ENCODE data around the gene SLC29A4.
"Not testable (repeated sequence)": the region's sequence is repeated elsewhere in the genome, so short reads cannot be mapped to it uniquely, and the experiment has no call there.

Gene SLC29A4

GRCh38 chr7:5274985-5275431, 7.7 kb upstream of the SLC29A4 start:
- DNase-seq = not testable (repeated sequence)

DNA sequence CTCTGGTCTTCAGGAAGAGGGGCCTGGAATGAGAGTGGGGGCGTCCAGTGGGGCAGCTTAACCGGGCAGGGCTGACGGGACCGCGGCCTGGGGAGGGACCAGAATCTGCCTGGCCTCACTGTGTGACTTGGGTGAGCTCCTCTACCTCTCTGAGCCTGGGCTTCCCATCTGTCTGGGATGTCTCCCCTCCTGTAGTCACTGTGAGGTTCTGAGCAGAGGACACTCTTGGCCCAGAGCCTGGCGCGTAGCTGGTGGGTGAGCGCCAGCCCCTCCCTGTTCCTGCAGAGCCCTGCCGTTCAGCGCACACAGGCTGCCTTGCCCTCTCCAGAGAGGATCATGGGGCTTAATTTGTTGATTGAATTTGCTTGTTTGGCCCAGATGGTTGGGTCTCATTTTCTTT, 7.2 kb upstream of the SLC29A4 start:
- DNase-seq = not testable (repeated sequence)

- not testable (repeated sequence) for DNase-seq
Observed at GRCh38 chr7:5276123-5276522, 6.6 kb upstream of the SLC29A4 start.

- no peak for DNase-seq
Observed at GRCh38 chr7:5276611-5277010, 6.1 kb upstream of the SLC29A4 start.

- no peak for DNase-seq
Observed at GRCh38 chr7:5278766-5279165, 4.0 kb upstream of the SLC29A4 start.

- DNase-seq = no peak
Observed at GRCh38 chr7:5279734-5280133, 3.0 kb upstream of the SLC29A4 start.

GRCh38 chr7:5281598-5282500, 894 bp upstream of the SLC29A4 start:
- DNase-seq = not testable (repeated sequence)

DNA sequence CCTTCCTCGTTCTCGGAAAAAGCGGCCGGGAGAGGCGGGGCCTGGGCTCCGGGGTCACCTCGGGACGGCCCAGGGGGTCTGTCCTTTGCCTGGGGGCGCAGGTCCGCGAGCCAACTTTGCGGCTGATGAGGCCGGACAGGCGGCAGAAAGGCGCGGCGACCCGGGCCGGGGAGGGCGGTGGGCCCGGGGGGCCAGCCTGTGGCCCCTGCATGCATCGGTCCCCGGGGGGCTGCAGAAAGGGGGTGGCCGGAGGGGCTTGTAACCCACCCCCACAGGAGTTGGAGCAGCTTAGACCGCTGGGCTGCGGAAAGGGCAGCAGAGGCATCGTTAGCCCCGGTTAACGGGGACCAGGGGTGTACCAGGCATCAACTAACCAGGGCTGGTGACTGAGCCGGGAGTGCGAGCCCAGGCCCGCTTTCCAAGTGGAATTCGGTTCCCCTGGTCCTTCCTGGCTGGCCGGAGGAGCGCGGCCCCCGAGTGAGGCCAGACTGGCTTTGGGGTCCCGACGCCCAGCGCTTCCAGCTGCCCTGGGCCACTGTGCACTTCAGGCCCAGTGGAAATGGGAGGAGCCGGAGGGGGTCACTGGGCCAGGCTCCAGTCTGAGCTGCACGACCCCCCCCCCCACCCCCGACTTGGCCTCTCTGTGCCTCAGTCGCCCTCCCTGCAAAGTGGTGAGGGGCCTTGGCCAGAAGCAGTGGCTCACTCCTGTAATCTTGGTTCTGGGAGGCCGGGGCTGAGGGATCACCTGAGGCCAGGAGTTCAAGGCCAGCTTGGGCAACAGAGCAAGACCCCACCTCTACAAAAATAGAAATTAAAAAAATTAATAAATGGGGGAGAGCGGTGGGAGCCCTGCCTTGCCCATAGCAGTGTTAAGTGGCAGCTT, 919 bp downstream of the SLC29A4 start:
- no peak for DNase-seq

DNA sequence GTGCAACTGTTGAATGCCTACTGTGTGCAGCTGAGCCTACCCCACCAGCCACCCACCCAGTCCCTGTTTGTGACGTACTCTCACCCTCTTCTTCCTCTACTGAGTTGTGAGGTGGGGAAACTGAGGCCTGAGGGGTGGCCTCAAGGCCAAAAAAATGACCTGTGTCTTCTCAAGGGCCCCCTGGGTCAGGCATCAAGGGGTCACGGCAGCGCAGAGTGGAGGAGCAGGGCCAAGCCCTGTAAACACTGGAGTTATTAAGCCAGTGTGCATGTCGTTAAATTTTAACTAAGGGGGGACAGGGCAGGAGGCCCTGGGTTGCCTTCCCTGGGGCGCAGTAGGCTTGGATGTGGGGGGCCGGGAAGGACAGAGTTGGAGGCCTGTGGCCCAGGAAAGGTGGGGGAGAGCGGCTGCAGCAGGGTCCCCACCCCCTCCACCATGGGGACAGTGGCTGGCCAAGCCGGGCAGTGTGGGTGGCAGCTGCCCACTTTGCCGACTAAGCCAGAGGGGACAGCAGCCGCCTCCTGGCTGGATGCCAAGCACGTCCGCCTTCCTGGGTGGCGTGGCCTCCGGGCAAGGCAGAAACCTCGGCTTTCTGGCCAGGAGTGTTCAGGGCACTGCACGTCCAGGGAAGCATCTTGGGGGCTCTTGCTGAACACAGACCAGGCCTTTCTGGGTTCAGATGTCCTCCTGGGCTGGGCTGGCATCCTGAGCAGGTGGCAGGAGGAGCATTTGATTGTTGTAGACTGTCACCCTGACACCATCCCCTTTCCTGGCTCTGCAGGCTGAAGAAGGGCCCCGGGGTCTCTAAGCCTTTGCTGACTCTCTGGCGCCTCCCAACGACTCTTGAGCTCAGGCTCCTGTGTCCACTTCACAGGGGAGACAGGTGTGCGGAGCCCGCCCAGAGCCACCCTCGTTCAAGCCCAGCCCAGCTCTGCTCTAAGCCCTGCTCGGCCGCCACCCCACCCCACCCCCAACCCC, 1.9 kb downstream of the SLC29A4 start:
- no peak for DNase-seq

- no peak for DNase-seq
Observed at GRCh38 chr7:5286933-5287332, 4.2 kb downstream of the SLC29A4 start.

DNA sequence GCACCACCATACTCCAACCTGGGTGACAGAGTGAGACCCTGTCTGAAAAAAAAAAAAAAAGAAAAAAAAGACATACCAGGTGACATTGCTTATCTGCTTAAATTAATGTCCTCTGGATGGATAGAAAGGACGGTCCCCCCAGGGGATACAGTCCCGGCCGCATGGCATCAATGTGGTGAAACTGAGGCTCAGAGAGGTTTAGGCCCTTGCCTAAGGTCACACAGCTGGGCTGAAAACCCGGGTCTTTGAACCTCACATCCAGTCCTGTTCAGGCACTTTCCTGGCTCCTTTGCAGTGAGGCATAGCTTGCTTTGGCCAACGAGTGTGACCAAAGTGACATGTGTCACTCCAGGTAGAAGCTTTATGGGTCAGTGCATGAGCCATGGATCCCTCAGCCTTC, 4.6 kb downstream of the SLC29A4 start:
- not testable (repeated sequence) for DNase-seq

DNA sequence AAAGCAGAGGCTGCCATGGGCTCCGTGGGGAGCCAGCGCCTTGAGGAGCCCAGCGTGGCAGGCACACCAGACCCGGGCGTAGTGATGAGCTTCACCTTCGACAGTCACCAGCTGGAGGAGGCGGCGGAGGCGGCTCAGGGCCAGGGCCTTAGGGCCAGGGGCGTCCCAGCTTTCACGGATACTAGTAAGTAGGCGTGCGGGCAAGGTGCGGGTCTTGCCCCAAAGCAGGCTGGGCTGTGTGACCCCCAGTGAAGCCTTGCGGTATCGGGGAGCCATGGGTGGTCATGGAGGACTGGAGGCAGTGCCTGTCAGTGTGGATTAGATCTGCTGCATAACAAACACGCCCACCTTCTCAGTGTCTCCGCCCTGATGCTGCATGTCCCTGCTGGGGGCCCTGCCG, 5.1 kb downstream of the SLC29A4 start:
- no peak for DNase-seq

DNA sequence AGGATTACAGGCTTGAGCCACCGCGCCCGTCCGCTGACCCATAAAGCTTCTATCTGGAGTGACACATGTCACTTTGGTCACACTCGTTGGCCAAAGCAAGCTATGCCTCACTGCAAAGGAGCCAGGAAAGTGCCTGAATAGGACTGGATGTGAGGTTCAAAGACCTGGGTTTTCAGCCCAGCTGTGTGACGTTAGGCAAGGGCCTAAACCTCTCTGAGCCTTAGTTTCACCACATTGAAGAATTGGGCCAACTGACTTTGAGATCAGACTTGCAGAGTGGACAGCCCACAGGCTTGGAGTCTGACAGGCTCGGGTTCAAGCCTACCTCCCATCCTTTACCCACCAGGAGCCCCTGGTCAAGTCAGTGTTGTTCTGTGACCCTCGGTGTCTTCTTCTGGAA, 5.8 kb downstream of the SLC29A4 start:
- DNase-seq = not testable (repeated sequence)

- DNase-seq = no peak
Observed at GRCh38 chr7:5289355-5289754, 6.6 kb downstream of the SLC29A4 start.

DNA sequence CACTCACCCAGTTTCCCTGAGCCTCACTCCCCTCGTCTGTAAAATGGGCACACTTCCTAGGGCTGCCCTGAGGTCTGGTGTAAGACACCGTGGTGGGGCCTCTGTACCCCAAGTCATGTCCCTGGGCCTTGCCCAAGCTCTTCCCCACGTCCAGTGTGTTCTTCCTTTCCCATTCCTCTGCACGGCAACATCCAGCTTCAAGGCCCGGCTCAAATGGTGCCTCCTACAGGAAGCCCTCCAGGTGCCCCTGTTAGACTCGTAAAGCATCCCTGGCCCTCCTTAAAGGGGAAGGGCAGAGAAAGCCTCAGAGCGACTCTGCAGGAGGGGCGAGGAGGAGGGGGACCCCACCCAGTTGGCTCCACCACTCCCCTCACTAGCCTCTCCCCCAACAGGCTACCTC, 8.6 kb downstream of the SLC29A4 start:
- no peak for DNase-seq

- not testable (repeated sequence) for DNase-seq
Observed at GRCh38 chr7:5291711-5292335, 9.1 kb downstream of the SLC29A4 start.

DNA sequence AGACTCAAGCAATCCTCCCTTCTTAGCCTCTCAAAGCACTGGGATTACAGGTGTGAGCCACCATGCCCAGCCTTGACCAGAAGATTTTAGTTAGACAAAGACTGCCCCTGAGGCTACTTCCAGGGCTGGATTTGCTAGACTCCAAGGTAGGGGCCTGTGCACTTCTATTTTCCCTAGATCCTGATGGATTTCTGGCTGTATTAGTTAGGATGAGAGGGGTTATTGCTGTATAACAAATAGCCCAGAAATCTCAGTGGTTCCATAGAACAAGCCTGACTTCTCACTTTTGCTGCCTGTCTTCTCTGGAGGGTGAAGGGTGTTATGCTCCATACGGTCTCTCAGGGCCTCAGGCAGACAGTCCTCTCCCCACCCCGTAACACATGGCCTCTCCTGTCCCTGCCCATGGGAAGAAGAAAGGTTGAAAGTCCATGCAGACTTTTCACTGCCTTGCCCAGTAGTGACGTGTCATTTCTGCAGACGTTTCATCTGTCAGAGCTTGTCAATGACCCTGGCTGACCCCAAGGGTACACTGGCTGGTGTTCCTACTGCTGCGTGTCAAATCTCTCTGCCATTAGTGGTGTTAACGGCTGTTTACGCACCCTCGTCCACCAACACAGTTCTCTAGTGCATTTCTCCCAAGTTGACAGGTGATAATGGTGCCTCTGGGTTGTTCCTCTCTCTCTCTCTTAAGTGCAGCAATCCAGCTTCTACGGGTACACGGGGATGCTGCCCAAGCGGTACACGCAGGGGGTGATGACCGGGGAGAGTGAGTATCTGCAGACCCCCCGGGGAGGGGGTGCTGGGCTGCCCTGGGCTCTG, 11.6 kb downstream of the SLC29A4 start:
- DNase-seq = no peak

GRCh38 chr7:5295039-5296014, 12.6 kb downstream of the SLC29A4 start:
- DNase-seq = no peak

DNA sequence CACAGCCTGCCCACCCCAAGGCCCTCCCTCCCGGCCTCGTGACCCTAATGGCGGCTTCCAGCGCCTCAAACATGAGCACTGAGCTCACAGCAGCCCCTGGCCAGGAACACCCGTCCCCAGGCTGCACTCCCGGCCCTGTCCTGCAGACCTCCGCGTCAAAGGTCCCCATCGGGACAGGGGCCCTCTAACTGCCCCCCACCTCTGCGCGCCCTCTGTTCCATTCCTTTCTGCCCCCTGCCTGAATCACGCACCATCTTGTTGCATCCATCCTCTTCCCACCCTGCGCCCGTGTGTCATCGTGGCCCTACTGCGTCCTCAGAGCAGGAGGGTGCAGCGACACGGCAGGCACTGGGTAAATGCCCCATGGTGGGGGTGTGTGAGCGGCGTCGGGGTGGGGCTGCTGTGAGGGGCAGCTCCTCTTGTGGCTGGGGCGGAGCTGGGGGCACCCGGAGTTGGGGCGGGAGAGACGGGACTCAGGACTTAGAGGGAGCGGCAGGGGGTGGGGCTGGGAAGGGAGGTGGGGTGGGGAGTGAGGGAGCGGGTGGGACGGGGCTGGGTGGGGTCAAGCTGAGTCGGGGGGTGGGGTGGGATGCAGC, 13.4 kb downstream of the SLC29A4 start:
- DNase-seq = no peak
